HEK293 (cell line): Measurements from ENCODE around the gene SMARCA1.

Source experiments
- CTCF ChIA-PET: fragments of 350-600 bp; formaldehyde crosslinking; extraction: SDS; loops from one replicate; lab custom pipeline; 2021; ENCODE audit warnings: antibody characterized with exemption; lab: Yijun Ruan, JAX
- POLR2A ChIA-PET: fragments of 300-600 bp; formaldehyde crosslinking; extraction: SDS; loops from one replicate; lab custom pipeline; 2020; ENCODE audit warnings: antibody characterized with exemption, inconsistent platforms; lab: Yijun Ruan, JAX
- H3K27ac ChIP-seq: fragments of 200-500 bp; sonication (Bioruptor generic); 2 replicates; pipeline ENCODE4 v1.5.1; 2014; ENCODE audit warnings: low read depth, low read length, control low read depth, inconsistent platforms; ENCODE audit errors: extremely low read depth
- H3K36me3 ChIP-seq, 2 experiments: fragments of 200-500 bp in 1 of 2; sonication (Bioruptor generic) in 1 of 2; 1 replicate in 1 of 2; 2 replicates in 1 of 2; pipeline ENCODE4 v1.5.1; 2014 to 2017; ENCODE audit warnings: inconsistent platforms in 2 of 2, low read length in 2 of 2; ENCODE audit not compliant: control insufficient read depth in 2 of 2, insufficient read depth in 1 of 2
- H3K4me1 ChIP-seq: fragments of 200-500 bp; sonication (Bioruptor generic); 2 replicates; pipeline ENCODE4 v1.5.1; 2014; ENCODE audit warnings: mild to moderate bottlenecking, low read length, inconsistent platforms; ENCODE audit not compliant: control insufficient read depth, insufficient read depth
- H3K4me3 ChIP-seq: 2 replicates; pipeline ENCODE4 v1.5.1; 2011; ENCODE audit warnings: low read depth, mild to moderate bottlenecking, control low read depth, low read length, moderate library complexity
- H3K9me3 ChIP-seq: fragments of 200-500 bp; sonication (Bioruptor generic); 2 replicates; pipeline ENCODE4 v1.5.1; 2014; ENCODE audit warnings: low read depth, low read length, inconsistent platforms; ENCODE audit not compliant: control insufficient read depth, insufficient read depth
- BCL11A ChIP-seq: fragments of 450-650 bp; formaldehyde crosslinking; IDR thresholded peaks from 2 replicates; pipeline ENCODE4 v1.5.1; 2016; ENCODE audit warnings: low read depth, missing biosample characterization, missing genetic modification characterization
- FEZF1 ChIP-seq: fragments of 450-650 bp; formaldehyde crosslinking; IDR thresholded peaks from 2 replicates; pipeline ENCODE4 v1.5.1; 2016; ENCODE audit warnings: missing biosample characterization, missing genetic modification characterization
- HOXD13 ChIP-seq: sonication (generic); formaldehyde crosslinking; IDR thresholded peaks from 2 replicates; pipeline ENCODE4 v1.8.0; 2022; ENCODE audit warnings: missing genetic modification reagents, borderline replicate concordance
- MEIS1 ChIP-seq: sonication (generic); formaldehyde crosslinking; IDR thresholded peaks from 2 replicates; pipeline ENCODE4 v1.8.1; 2022; ENCODE audit warnings: missing genetic modification reagents, mild to moderate bottlenecking, borderline replicate concordance
- PRDM6 ChIP-seq: fragments of 450-650 bp; formaldehyde crosslinking; IDR thresholded peaks from 2 replicates; pipeline ENCODE4 v1.5.1; 2017; ENCODE audit warnings: missing biosample characterization, missing genetic modification characterization
- SCRT1 ChIP-seq: fragments of 450-650 bp; formaldehyde crosslinking; IDR thresholded peaks from 2 replicates; pipeline ENCODE4 v1.5.1; 2016; ENCODE audit warnings: missing biosample characterization, missing genetic modification characterization, borderline replicate concordance
- ZBTB1 ChIP-seq: fragments of 450-650 bp; formaldehyde crosslinking; IDR thresholded peaks from 2 replicates; pipeline ENCODE4 v1.5.1; 2016; ENCODE audit warnings: missing biosample characterization, missing genetic modification characterization
- ZFP41 ChIP-seq: fragments of 450-650 bp; formaldehyde crosslinking; IDR thresholded peaks from 2 replicates; pipeline ENCODE4 v1.5.1; 2016; ENCODE audit warnings: missing biosample characterization, missing genetic modification characterization, borderline replicate concordance
- ZNF132 ChIP-seq: fragments of 450-650 bp; formaldehyde crosslinking; IDR thresholded peaks from 2 replicates; pipeline ENCODE4 v1.5.1; 2017; ENCODE audit warnings: missing biosample characterization, missing genetic modification characterization, borderline replicate concordance
- ZNF140 ChIP-seq: fragments of 450-650 bp; formaldehyde crosslinking; IDR thresholded peaks from 2 replicates; pipeline ENCODE4 v1.5.1; 2016; ENCODE audit warnings: missing biosample characterization, missing genetic modification characterization
- ZNF211 ChIP-seq: fragments of 450-650 bp; formaldehyde crosslinking; IDR thresholded peaks from 2 replicates; pipeline ENCODE4 v1.5.1; 2016; ENCODE audit warnings: low read depth, missing biosample characterization, missing genetic modification characterization
- ZNF214 ChIP-seq: fragments of 450-650 bp; formaldehyde crosslinking; IDR thresholded peaks from 2 replicates; pipeline ENCODE4 v1.5.1; 2017; ENCODE audit warnings: missing biosample characterization, mild to moderate bottlenecking, missing genetic modification characterization, borderline replicate concordance
- ZNF26 ChIP-seq: fragments of 450-650 bp; formaldehyde crosslinking; IDR thresholded peaks from 2 replicates; pipeline ENCODE4 v1.5.1; 2016; ENCODE audit warnings: missing biosample characterization, missing genetic modification characterization
- ZNF292 ChIP-seq: fragments of 450-650 bp; formaldehyde crosslinking; IDR thresholded peaks from 2 replicates; pipeline ENCODE4 v1.5.1; 2016; ENCODE audit warnings: low read depth, missing biosample characterization, missing genetic modification characterization, borderline replicate concordance
- ZNF302 ChIP-seq: fragments of 450-650 bp; formaldehyde crosslinking; IDR thresholded peaks from 2 replicates; pipeline ENCODE4 v1.5.1; 2016; ENCODE audit warnings: missing biosample characterization, missing genetic modification characterization, low read depth
- ZNF391 ChIP-seq: fragments of 450-650 bp; formaldehyde crosslinking; IDR thresholded peaks from 2 replicates; pipeline ENCODE4 v1.5.1; 2016; ENCODE audit warnings: low read depth, missing biosample characterization, missing genetic modification characterization, borderline replicate concordance
- ZNF488 ChIP-seq: fragments of 450-650 bp; formaldehyde crosslinking; IDR thresholded peaks from 2 replicates; pipeline ENCODE4 v1.5.1; 2016; ENCODE audit warnings: missing biosample characterization, missing genetic modification characterization
- ZNF670 ChIP-seq: fragments of 450-650 bp; formaldehyde crosslinking; IDR thresholded peaks from 2 replicates; pipeline ENCODE4 v1.5.1; 2016; ENCODE audit warnings: missing biosample characterization, missing genetic modification characterization, low read depth
- ZNF704 ChIP-seq: fragments of 450-650 bp; formaldehyde crosslinking; IDR thresholded peaks from 2 replicates; pipeline ENCODE4 v1.5.1; 2016; ENCODE audit warnings: missing biosample characterization, missing genetic modification characterization
- ZSCAN16 ChIP-seq: fragments of 450-650 bp; formaldehyde crosslinking; IDR thresholded peaks from 2 replicates; pipeline ENCODE4 v1.5.1; 2016; ENCODE audit warnings: missing biosample characterization, missing genetic modification characterization
- ZSCAN4 ChIP-seq: fragments of 450-650 bp; formaldehyde crosslinking; IDR thresholded peaks from 2 replicates; pipeline ENCODE4 v1.5.1; 2017; ENCODE audit warnings: missing biosample characterization, missing genetic modification characterization

SMARCA1 gene

GRCh38 chrX:129495900-129496299 lies 27.4 kb downstream of the SMARCA1 start (continued):
- TF ChIP-seq ZNF26 (tag by site-specific recombination) (no peak), HOXD13 (CRISPR knock-in tag) (no peak), ZNF292 (no peak), PRDM6 (tag by site-specific recombination) (no peak), ZFP41 (tag by site-specific recombination) (no peak)

GRCh38 chrX:129494887-129495286 lies 28.4 kb downstream of the SMARCA1 start:
- Histone ChIP-seq H3K4me1 (no peaks in the 10 kb centered on the region), H3K27ac (no peak overlapping the region), H3K4me3 (no peak overlapping the region), H3K9me3 (no peaks in the 10 kb centered on the region), H3K36me3 (peaks cover 50 to 68% of the 10 kb centered on the region in 2 experiments)
- CTCF ChIA-PET = no interaction called here
- TF ChIP-seq ZSCAN4 (tag by site-specific recombination) = no peak
- no peak for TF ChIP-seq ZNF302
- TF ChIP-seq FEZF1 = no peak
- no peak for TF ChIP-seq ZNF132 (tag by site-specific recombination)
- no peak for TF ChIP-seq BCL11A
- no peak for TF ChIP-seq SCRT1
- no peak for TF ChIP-seq HOXD13 (CRISPR knock-in tag)
- TF ChIP-seq ZNF214 (tag by site-specific recombination) = no peak
- TF ChIP-seq ZNF704 (tag by site-specific recombination) = no peak
- no peak for TF ChIP-seq ZSCAN16 (tag by site-specific recombination)
- no peak for TF ChIP-seq ZNF670 (tag by site-specific recombination)
- TF ChIP-seq, all 188 proteins: peak for 0
- POLR2A ChIA-PET = no interaction called here

GRCh38 chrX:129493643-129494042 lies 29.6 kb downstream of the SMARCA1 start:
- CTCF ChIA-PET = interaction anchor here (0.9 kb wide), 1 partner anchor 11 kb away, joined by 4 read pairs; no protein-coding TSS in a partner anchor
- H3K4me3 ChIP-seq = no peak overlapping the region
- no peaks in the 10 kb centered on the region for H3K9me3 ChIP-seq
- peaks cover 52 to 68% of the 10 kb centered on the region in 2 experiments for H3K36me3 ChIP-seq
- H3K4me1 ChIP-seq = no peaks in the 10 kb centered on the region
- no peak overlapping the region for H3K27ac ChIP-seq
- POLR2A ChIA-PET = no interaction called here
- TF ChIP-seq ZBTB1 (tag by site-specific recombination) (no peak), MEIS1 (CRISPR knock-in tag) (no peak), ZNF488 (tag by site-specific recombination) (no peak), ZNF211 (tag by site-specific recombination) (no peak), ZNF391 (tag by site-specific recombination) (no peak), ZNF140 (tag by site-specific recombination) (no peak)
